Caco-2 (cell line): Measurements from ENCODE around the gene SKOR1. TPM values are rescaled to one million over a fixed set of nuclear protein-coding genes. Genes with fewer than 3 reads are reported as not detected.

ENCODE experiments used
- BruUV-seq: library from RNA; stranded (reverse); fragments of 400-500 nt; replicated peaks from 2 replicates; lab custom pipeline; 2021; lab: Mats Ljungman, UMichigan
- CTCF ChIA-PET: fragments of 300-600 bp; sonication (Branson Sonifier 250); formaldehyde crosslinking; loops from one replicate; lab custom pipeline; 2022; ENCODE audit warnings: antibody characterized with exemption; lab: Charles Lee
- POLR2A ChIA-PET: fragments of 300-600 bp; sonication (Branson Sonifier 250); formaldehyde crosslinking; loops from one replicate; lab custom pipeline; 2022; ENCODE audit warnings: antibody characterized with exemption; lab: Charles Lee
- DNase-seq, 2 experiments: peaks; one replicate each; pipeline versions ENCODE4 v3.0.0 to v3.0.0-alpha.2; 2020 to 2022
- H3K27me3 ChIP-seq: replicated peaks from 2 replicates; pipeline ENCODE4 v1.6.0; 2011; ENCODE audit warnings: low read length; ENCODE audit not compliant: control insufficient read depth, insufficient read depth
- H3K36me3 ChIP-seq: 2 replicates; pipeline ENCODE4 v1.5.1; 2011; ENCODE audit warnings: low read length; ENCODE audit not compliant: control insufficient read depth, insufficient read depth
- H3K4me1 ChIP-seq: fragments of 250-450 bp; sonication (Bioruptor Pico); 2 replicates; pipeline ENCODE4 v1.5.1; 2020; ENCODE audit warnings: mild to moderate bottlenecking
- H3K4me3 ChIP-seq: 2 replicates; pipeline ENCODE4 v1.5.1; 2011; ENCODE audit warnings: low read depth, mild to moderate bottlenecking, control low read depth, low read length
- H3K9me3 ChIP-seq: fragments of 250-450 bp; sonication (Bioruptor Pico); 2 replicates; pipeline ENCODE4 v1.5.1; 2020; ENCODE audit warnings: mild to moderate bottlenecking, moderate library complexity
- H3K27ac Mint-ChIP-seq: one replicate; pipeline ENCODE4 v1.8.0; 2022; ENCODE audit warnings: mixed read lengths; ENCODE audit not compliant: unreplicated experiment
- H3K27me3 Mint-ChIP-seq: one replicate; pipeline ENCODE4 v1.8.0; 2022; ENCODE audit warnings: mixed read lengths; ENCODE audit not compliant: insufficient read depth, unreplicated experiment
- H3K36me3 Mint-ChIP-seq: one replicate; pipeline ENCODE4 v1.8.0; 2022; ENCODE audit warnings: mild to moderate bottlenecking, mixed read lengths; ENCODE audit not compliant: insufficient read depth, unreplicated experiment
- H3K4me1 Mint-ChIP-seq: one replicate; pipeline ENCODE4 v1.8.0; 2022; ENCODE audit warnings: low read depth, mixed read lengths; ENCODE audit not compliant: unreplicated experiment
- H3K4me3 Mint-ChIP-seq: one replicate; pipeline ENCODE4 v1.8.0; 2022; ENCODE audit warnings: mild to moderate bottlenecking, moderate library complexity, mixed read lengths; ENCODE audit not compliant: unreplicated experiment
- H3K9me3 Mint-ChIP-seq: one replicate; pipeline ENCODE4 v1.8.0; 2022; ENCODE audit warnings: mixed read lengths; ENCODE audit not compliant: unreplicated experiment
- CTCF ChIP-seq, 2 experiments: fragments of 200-600 bp in 1 of 2; IDR thresholded peaks; 1 replicate in 1 of 2; 2 replicates in 1 of 2; pipeline versions ENCODE4 v1.5.1 to v1.8.0; 2011 to 2022; ENCODE audit warnings: antibody characterized with exemption in 1 of 2, control low read depth in 1 of 2, inconsistent platforms in 1 of 2, low read depth in 1 of 2, low read length in 1 of 2, mild to moderate bottlenecking in 1 of 2, moderate library complexity in 1 of 2; ENCODE audit not compliant: insufficient read depth in 1 of 2, severe bottlenecking in 1 of 2, unreplicated experiment in 1 of 2
- intact Hi-C: fragments of 100-400 bp; cut with micrococcal nuclease; formaldehyde crosslinking; loops from one replicate; pipeline ENCODE4 v1.10.0; 2022; ENCODE audit not compliant: unreplicated experiment
- total RNA-seq: library from RNA; stranded (reverse); gene quantifications from 2 replicates; pipeline ENCODE4 v1.2.3, GENCODE V29; 2022

SKOR1 gene
- total RNA-seq, 1 experiment from 2014 or later: not detected

GRCh38 chr15:67777071-67777470, 48.2 kb upstream of the SKOR1 start:
- no TSS peak for BruUV-seq
- no peaks in the 10 kb centered on the region for H3K9me3 ChIP-seq
- no peaks in the 10 kb centered on the region for H3K27me3 ChIP-seq
- H3K27ac Mint-ChIP-seq: no peak overlapping the region
- H3K36me3 Mint-ChIP-seq: peaks cover 6% of the 10 kb centered on the region
- DNase-seq: no peak
- POLR2A ChIA-PET: no interaction called here
- H3K4me3 ChIP-seq: no peak overlapping the region
- intact Hi-C loops: no loop called here
- H3K4me1 Mint-ChIP-seq: no peaks in the 10 kb centered on the region
- H3K36me3 ChIP-seq: no peaks in the 10 kb centered on the region
- H3K27me3 Mint-ChIP-seq: no peaks in the 10 kb centered on the region
- H3K4me3 Mint-ChIP-seq: no peak overlapping the region
- H3K4me1 ChIP-seq: no peaks in the 10 kb centered on the region
- CTCF ChIA-PET: no interaction called here
- no peak for TF ChIP-seq CTCF (IDR thresholded peaks at IDR 0.05; ENCODE audit: insufficient read depth in 1 of 2, low read depth in 1 of 2, low read length in 1 of 2, severe bottlenecking in 1 of 2, unreplicated experiment in 1 of 2)
- no peaks in the 10 kb centered on the region for H3K9me3 Mint-ChIP-seq

GRCh38 chr15:67777773-67778172, 47.5 kb upstream of the SKOR1 start:
- no TSS peak for BruUV-seq
- Histone ChIP-seq H3K36me3 (no peaks in the 10 kb centered on the region), H3K9me3 (no peaks in the 10 kb centered on the region), H3K4me1 (no peaks in the 10 kb centered on the region), H3K4me3 (no peak overlapping the region), H3K27me3 (no peaks in the 10 kb centered on the region)
- TF ChIP-seq CTCF (IDR thresholded peaks at IDR 0.05; ENCODE audit: insufficient read depth in 1 of 2, low read depth in 1 of 2, low read length in 1 of 2, severe bottlenecking in 1 of 2, unreplicated experiment in 1 of 2): no peak
- no peak overlapping the region for H3K4me3 Mint-ChIP-seq
- CTCF ChIA-PET: no interaction called here
- intact Hi-C loops: no loop called here
- DNase-seq: no peak
- H3K27ac Mint-ChIP-seq: no peak overlapping the region
- no peaks in the 10 kb centered on the region for H3K27me3 Mint-ChIP-seq
- no peaks in the 10 kb centered on the region for H3K4me1 Mint-ChIP-seq
- H3K36me3 Mint-ChIP-seq: peaks cover 6% of the 10 kb centered on the region
- H3K9me3 Mint-ChIP-seq: no peaks in the 10 kb centered on the region
- POLR2A ChIA-PET: no interaction called here

GRCh38 chr15:67778968-67779548, 46.3 kb upstream of the SKOR1 start:
- H3K27me3 ChIP-seq: no peaks in the 10 kb centered on the region
- intact Hi-C loops: no loop called here
- Mint-ChIP-seq H3K4me1 (no peaks in the 10 kb centered on the region), H3K36me3 (peaks cover 6% of the 10 kb centered on the region), H3K9me3 (no peaks in the 10 kb centered on the region), H3K27me3 (no peaks in the 10 kb centered on the region), H3K27ac (no peak overlapping the region), H3K4me3 (no peak overlapping the region)
- H3K4me1 ChIP-seq: no peaks in the 10 kb centered on the region
- POLR2A ChIA-PET: no interaction called here
- CTCF ChIA-PET: no interaction called here
- no peaks in the 10 kb centered on the region for H3K36me3 ChIP-seq
- no peak for DNase-seq
- no peak overlapping the region for H3K4me3 ChIP-seq
- BruUV-seq: no TSS peak
- no peak for TF ChIP-seq CTCF (IDR thresholded peaks at IDR 0.05; ENCODE audit: insufficient read depth in 1 of 2, low read depth in 1 of 2, low read length in 1 of 2, severe bottlenecking in 1 of 2, unreplicated experiment in 1 of 2)
- no peaks in the 10 kb centered on the region for H3K9me3 ChIP-seq
